Uterus (tissue), 4 donors: Measurements from ENCODE around the gene TNS1. TPM values are rescaled to one million over a fixed set of nuclear protein-coding genes. Genes with fewer than 3 reads are reported as not detected.
A peak's percentile ranks its signal among the peaks of the same experiment; 100 is the strongest.

Experiments used
- DNase-seq, 2 donors: peaks; one replicate each; pipeline ENCODE4 v3.0.0-alpha.2; 2019 to 2020
- H3K27ac ChIP-seq, 2 donors: fragments of 200-600 bp; sonication (generic); 1 replicate in 1 of 2; 2 replicates in 1 of 2; pipeline ENCODE4 v1.5.1; 2016 to 2018
- H3K27me3 ChIP-seq, 2 donors: fragments of 200-600 bp; sonication (generic); one replicate each; pipeline ENCODE4 v1.5.1; 2018 to 2019; ENCODE audit warnings: control low read depth in 1 of 2
- H3K36me3 ChIP-seq, 2 donors: fragments of 200-600 bp; sonication (generic); one replicate each; pipeline ENCODE4 v1.5.1; 2019; ENCODE audit warnings: control low read depth in 1 of 2
- H3K4me1 ChIP-seq, 2 donors: fragments of 200-600 bp; sonication (generic); one replicate each; pipeline ENCODE4 v1.5.1; 2018 to 2019; ENCODE audit warnings: control low read depth in 1 of 2
- H3K4me3 ChIP-seq, 2 donors: fragments of 200-600 bp; sonication (generic); 1 replicate in 1 of 2; 2 replicates in 1 of 2; pipeline ENCODE4 v1.5.1; 2018 to 2019; ENCODE audit warnings: mild to moderate bottlenecking in 1 of 2
- H3K9me3 ChIP-seq, 2 donors: fragments of 200-600 bp; sonication (generic); one replicate each; pipeline ENCODE4 v1.5.1; 2019; ENCODE audit warnings: control low read depth in 1 of 2
- POLR2A ChIP-seq, 2 donors: fragments of 450-650 bp; IDR thresholded peaks; one replicate each; pipeline ENCODE4 v1.6.1; 2016; ENCODE audit warnings: antibody characterized with exemption in 2 of 2, mild to moderate bottlenecking in 1 of 2, moderate library complexity in 1 of 2
- intact Hi-C: fragments of 100-400 bp; cut with DNase I; formaldehyde crosslinking; loops from one replicate; pipeline ENCODE4 v1.15.1; 2023; ENCODE audit warnings: low total_unique reads
- total RNA-seq, 4 donors: library from RNA; depleted of rRNA in 3 of 4; stranded (reverse); fragments of >200 nt in 3 of 4; gene quantifications; one replicate each; pipeline versions ENCODE4 v1.1.0 to v1.2.4, GENCODE V29; 2014 to 2023
- TF ChIP-seq, protein P1 (sequence below), 4 experiments: fragments of 200-600 bp in 2 of 4; fragments of 450-650 bp in 2 of 4; sonication (generic) in 2 of 4; IDR thresholded peaks; one replicate each; pipeline ENCODE4 v1.5.1; 2016 to 2019; ENCODE audit warnings: antibody characterized with exemption in 4 of 4, mild to moderate bottlenecking in 2 of 4, moderate library complexity in 1 of 4
- donor health status: DM: yes; HTN: yes; CAD: no.

Gene TNS1
- total RNA-seq, 4 donors from 2014 or later, result 144 to 1,338 (median 313) TPM

DNA sequence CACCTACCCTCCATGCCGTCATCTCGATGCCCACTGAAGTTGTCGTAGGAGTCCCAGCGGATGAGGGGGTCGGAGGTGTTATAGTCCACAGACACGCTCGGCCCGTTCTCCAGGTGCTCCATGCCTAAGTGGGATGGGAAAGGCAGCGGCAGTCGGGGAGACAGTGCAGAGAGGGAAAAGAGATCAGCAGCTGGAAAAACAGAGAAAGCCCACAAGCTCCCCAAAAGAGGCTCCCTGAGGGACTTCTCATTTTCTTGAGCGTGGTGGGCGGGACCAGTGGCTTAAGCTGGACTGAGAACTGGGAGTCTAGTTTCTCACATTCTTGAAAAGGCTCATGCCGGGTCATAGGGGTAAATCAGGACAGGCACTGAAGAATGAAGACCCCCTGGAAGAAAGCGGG lies 121.9 kb downstream of the TNS1 start:
- Histone ChIP-seq H3K27ac (peak overlapping the region; percentile 44 to 59), H3K9me3 (no peaks in the 10 kb centered on the region), H3K4me3 (no peak overlapping the region), H3K36me3 (no peaks in the 10 kb centered on the region), H3K4me1 (peaks cover 6 to 9% of the 10 kb centered on the region in 2 donors), H3K27me3 (no peaks in the 10 kb centered on the region)
- intact Hi-C loops, result no loop called here
- no peak for TF ChIP-seq POLR2A (IDR thresholded peaks at IDR 0.05)
- TF ChIP-seq, protein P1, sequence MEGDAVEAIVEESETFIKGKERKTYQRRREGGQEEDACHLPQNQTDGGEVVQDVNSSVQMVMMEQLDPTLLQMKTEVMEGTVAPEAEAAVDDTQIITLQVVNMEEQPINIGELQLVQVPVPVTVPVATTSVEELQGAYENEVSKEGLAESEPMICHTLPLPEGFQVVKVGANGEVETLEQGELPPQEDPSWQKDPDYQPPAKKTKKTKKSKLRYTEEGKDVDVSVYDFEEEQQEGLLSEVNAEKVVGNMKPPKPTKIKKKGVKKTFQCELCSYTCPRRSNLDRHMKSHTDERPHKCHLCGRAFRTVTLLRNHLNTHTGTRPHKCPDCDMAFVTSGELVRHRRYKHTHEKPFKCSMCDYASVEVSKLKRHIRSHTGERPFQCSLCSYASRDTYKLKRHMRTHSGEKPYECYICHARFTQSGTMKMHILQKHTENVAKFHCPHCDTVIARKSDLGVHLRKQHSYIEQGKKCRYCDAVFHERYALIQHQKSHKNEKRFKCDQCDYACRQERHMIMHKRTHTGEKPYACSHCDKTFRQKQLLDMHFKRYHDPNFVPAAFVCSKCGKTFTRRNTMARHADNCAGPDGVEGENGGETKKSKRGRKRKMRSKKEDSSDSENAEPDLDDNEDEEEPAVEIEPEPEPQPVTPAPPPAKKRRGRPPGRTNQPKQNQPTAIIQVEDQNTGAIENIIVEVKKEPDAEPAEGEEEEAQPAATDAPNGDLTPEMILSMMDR (IDR thresholded peaks at IDR 0.05), result no peak
- DNase-seq, result no peak

DNA sequence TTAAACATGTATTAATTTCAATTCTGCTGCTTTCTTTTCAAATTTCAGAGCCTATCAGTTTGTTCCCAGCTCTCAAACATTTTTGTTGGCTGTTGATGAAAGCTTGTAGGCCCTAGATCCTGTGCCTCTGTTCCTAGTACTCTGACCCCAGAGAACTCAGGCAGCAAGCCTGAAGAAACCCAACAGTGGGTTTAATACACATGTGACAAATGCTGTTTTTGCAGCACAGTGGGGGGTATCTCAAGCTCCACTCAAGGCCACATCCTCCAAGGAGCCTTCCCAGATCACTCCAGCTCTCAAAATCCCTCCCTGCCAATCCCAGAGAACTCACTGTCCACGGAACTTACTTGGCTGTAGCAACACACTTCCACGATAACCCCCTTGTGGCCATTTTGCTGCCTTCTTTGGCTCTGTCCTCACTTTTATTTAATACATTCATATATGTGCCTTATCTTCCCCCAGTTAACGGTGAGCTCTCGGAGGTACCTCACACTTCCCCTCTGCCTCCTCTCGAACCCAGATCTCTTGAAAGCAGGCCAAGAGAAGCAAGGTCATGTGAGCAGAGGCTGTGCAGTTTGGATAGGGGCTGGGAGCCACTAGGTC lies 122.4 kb downstream of the TNS1 start:
- TF ChIP-seq POLR2A (IDR thresholded peaks at IDR 0.05), result no peak
- TF ChIP-seq, protein P1 (IDR thresholded peaks at IDR 0.05), result no peak
- intact Hi-C loops, result no loop called here
- no peak overlapping the region for H3K4me3 ChIP-seq
- peaks cover 6 to 9% of the 10 kb centered on the region in 2 donors for H3K4me1 ChIP-seq
- no peaks in the 10 kb centered on the region for H3K36me3 ChIP-seq
- H3K27me3 ChIP-seq, result no peaks in the 10 kb centered on the region
- DNase-seq, result no peak
- H3K9me3 ChIP-seq, result no peaks in the 10 kb centered on the region
- H3K27ac ChIP-seq, result peak overlapping the region; percentile 44 to 59

DNA sequence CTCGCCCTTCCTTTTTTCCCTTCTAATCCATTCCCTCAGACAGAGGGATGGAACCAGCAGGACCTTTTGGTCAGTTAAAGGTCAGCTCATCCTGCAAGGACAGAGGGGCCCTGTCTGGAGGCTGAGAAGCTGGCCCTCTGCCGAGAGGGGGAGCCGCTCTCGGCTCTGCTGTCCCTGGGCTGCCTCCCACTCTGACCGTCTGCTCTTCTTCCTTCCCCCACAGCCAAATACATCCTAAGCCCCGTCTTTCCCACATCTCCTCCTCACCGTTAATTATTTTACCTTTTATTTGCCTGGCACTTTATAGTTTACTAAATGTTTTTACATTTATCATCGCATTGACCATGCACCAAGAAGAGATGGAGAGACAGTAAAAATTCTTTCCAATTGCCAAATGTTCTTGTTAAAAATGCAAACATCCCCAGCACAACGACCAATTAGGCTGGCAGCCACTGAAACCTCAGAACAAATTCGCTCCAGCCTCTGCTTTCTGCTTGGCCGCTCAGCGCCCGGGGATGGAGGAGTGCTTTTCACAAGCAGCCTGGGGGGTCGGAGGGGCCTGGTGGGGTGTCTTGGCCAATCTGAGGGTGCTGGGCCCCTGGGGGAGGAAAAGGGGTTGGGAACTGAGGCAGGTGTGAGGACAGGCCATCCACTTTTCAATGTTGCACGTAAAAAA lies 123.7 kb downstream of the TNS1 start:
- Histone ChIP-seq H3K36me3 (no peaks in the 10 kb centered on the region), H3K9me3 (no peaks in the 10 kb centered on the region), H3K4me1 (peaks cover 6 to 9% of the 10 kb centered on the region in 2 donors), H3K4me3 (no peak overlapping the region), H3K27ac (peak overlapping the region; percentile 44 to 59), H3K27me3 (no peaks in the 10 kb centered on the region)
- DNase-seq, result no peak
- intact Hi-C loops, result no loop called here
- TF ChIP-seq, protein P1 (IDR thresholded peaks at IDR 0.05), result no peak
- TF ChIP-seq POLR2A (IDR thresholded peaks at IDR 0.05), result no peak

DNA sequence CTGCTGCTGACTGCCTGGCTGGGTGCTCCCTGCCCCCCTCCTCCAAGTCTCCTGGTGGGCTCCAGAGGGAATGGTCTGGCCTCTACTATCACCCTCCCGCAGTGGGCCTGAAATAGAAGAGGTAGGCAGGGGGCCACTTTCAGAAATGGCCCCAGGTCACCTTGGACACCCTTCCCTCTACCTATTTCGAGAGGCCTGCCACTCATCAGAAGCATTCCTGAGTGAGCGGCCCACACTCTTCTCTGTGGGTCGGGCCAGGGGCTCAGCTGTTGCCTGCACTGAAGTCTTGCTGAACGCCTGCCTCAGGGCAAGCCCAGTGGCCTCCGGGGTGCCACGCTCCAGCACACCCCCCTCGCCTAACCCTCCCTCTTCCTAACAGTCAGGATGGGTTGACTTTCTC lies 124.9 kb downstream of the TNS1 start:
- Histone ChIP-seq H3K27ac (peak overlapping the region in 1 of 2 donors; percentile 59), H3K36me3 (no peaks in the 10 kb centered on the region), H3K4me3 (no peak overlapping the region), H3K4me1 (peaks cover 6 to 9% of the 10 kb centered on the region in 2 donors), H3K9me3 (no peaks in the 10 kb centered on the region), H3K27me3 (no peaks in the 10 kb centered on the region)
- TF ChIP-seq, protein P1 (IDR thresholded peaks at IDR 0.05), result no peak
- no peak for TF ChIP-seq POLR2A (IDR thresholded peaks at IDR 0.05)
- intact Hi-C loops, result no loop called here
- DNase-seq, result no peak

DNA sequence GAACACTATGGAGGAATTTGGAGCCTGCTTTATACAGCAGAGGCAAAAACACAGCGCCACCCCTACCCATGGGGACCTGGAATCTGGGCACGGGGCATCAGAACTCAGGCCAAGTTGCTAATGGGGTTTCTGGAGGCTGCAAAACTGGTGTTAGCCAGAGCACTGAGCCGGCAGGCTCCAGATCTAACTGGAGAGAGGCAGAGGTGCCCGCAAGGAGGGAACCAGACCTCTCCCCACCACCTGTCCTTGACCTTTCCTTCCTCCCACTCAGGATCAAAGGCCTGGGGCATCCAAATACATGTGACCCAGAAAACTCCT lies 126.6 kb downstream of the TNS1 start:
- H3K4me1 ChIP-seq, result peaks cover 6 to 12% of the 10 kb centered on the region in 2 donors
- no peaks in the 10 kb centered on the region for H3K36me3 ChIP-seq
- TF ChIP-seq POLR2A (IDR thresholded peaks at IDR 0.05), result no peak
- TF ChIP-seq, protein P1 (IDR thresholded peaks at IDR 0.05), result no peak
- H3K27ac ChIP-seq, result peak overlapping the region; percentile 8 to 14
- DNase-seq, result no peak
- H3K27me3 ChIP-seq, result no peaks in the 10 kb centered on the region
- no peak overlapping the region for H3K4me3 ChIP-seq
- intact Hi-C loops, result no loop called here
- no peaks in the 10 kb centered on the region for H3K9me3 ChIP-seq
